GM23248 (cell line): ENCODE results near the gene ILK. TPM values are rescaled to one million over a fixed set of nuclear protein-coding genes. Genes with fewer than 3 reads are reported as not detected.

ENCODE experiments used
- DNase-seq: peaks from one replicate; pipeline ENCODE4 v3.0.0-alpha.2; 2015
- H2AFZ ChIP-seq: fragments of 200-600 bp; sonication (generic); 2 replicates; pipeline ENCODE4 v1.6.1; 2016; ENCODE audit warnings: antibody characterized with exemption
- H3F3A ChIP-seq: fragments of 200-600 bp; sonication (generic); 2 replicates; pipeline ENCODE4 v1.6.1; 2016; ENCODE audit warnings: mild to moderate bottlenecking, antibody characterized with exemption, mixed run types; ENCODE audit not compliant: insufficient read depth
- H3K27ac ChIP-seq: fragments of 200-600 bp; sonication (generic); 2 replicates; pipeline ENCODE4 v1.5.1; 2016; ENCODE audit warnings: mild to moderate bottlenecking
- H3K27me3 ChIP-seq: fragments of 200-600 bp; sonication (generic); replicated peaks from 2 replicates; pipeline ENCODE4 v1.6.1; 2016; ENCODE audit warnings: mild to moderate bottlenecking; ENCODE audit not compliant: insufficient read depth
- H3K36me3 ChIP-seq: fragments of 200-600 bp; sonication (generic); 2 replicates; pipeline ENCODE4 v1.6.1; 2016; ENCODE audit warnings: low read depth, mild to moderate bottlenecking
- H3K4me1 ChIP-seq: fragments of 200-600 bp; sonication (generic); 2 replicates; pipeline ENCODE4 v1.6.1; 2016; ENCODE audit warnings: mild to moderate bottlenecking; ENCODE audit not compliant: insufficient read depth
- H3K4me2 ChIP-seq: fragments of 200-600 bp; sonication (generic); one replicate; pipeline ENCODE4 v1.6.1; 2016; ENCODE audit warnings: mild to moderate bottlenecking; ENCODE audit not compliant: unreplicated experiment
- H3K4me3 ChIP-seq: fragments of 200-600 bp; sonication (generic); 2 replicates; pipeline ENCODE4 v1.5.1; 2016; ENCODE audit warnings: mild to moderate bottlenecking
- H3K79me2 ChIP-seq: fragments of 200-600 bp; sonication (generic); 2 replicates; pipeline ENCODE4 v1.6.1; 2016; ENCODE audit warnings: mild to moderate bottlenecking; ENCODE audit not compliant: insufficient read depth
- H3K9ac ChIP-seq: fragments of 200-600 bp; sonication (generic); 2 replicates; pipeline ENCODE4 v1.6.1; 2016; ENCODE audit warnings: mild to moderate bottlenecking
- H3K9me2 ChIP-seq: fragments of 200-600 bp; sonication (generic); 2 replicates; pipeline ENCODE4 v1.6.1; 2016; ENCODE audit warnings: mixed run types, mild to moderate bottlenecking, moderate library complexity; ENCODE audit not compliant: insufficient read depth
- H3K9me3 ChIP-seq: fragments of 200-600 bp; sonication (generic); one replicate; pipeline ENCODE4 v1.6.1; 2017; ENCODE audit warnings: low read depth
- H4K20me1 ChIP-seq: fragments of 200-600 bp; sonication (generic); 2 replicates; pipeline ENCODE4 v1.6.0; 2016; ENCODE audit not compliant: insufficient read depth
- EZH2 ChIP-seq: fragments of 200-600 bp; sonication (generic); IDR thresholded peaks from 2 replicates; pipeline ENCODE4 v1.6.1; 2018; ENCODE audit warnings: antibody characterized with exemption, mild to moderate bottlenecking; ENCODE audit not compliant: insufficient read depth, poor library complexity, severe bottlenecking
- EZH2phosphoT487 ChIP-seq: fragments of 200-600 bp; sonication (generic); IDR thresholded peaks from 2 replicates; pipeline ENCODE4 v1.6.1; 2018; ENCODE audit warnings: antibody characterized with exemption, moderate library complexity, mild to moderate bottlenecking, low read depth; ENCODE audit not compliant: insufficient read depth
- WGBS, 2 experiments: methylation state at CpG; one replicate each; pipeline ENCODE4 v1.1.6; 2015 to 2017; ENCODE audit warnings: low lambda C conversion rate in 2 of 2, low coverage in 1 of 2; ENCODE audit errors: missing lambda C conversion rate in 2 of 2; 5-methylcytosine and 5-hydroxymethylcytosine counted together
- in situ Hi-C: fragments of 300-500 bp; cut with MboI; formaldehyde crosslinking; loops from 2 replicates; pipeline ENCODE4 v1.15.0; 2020
- polyA plus RNA-seq: library from polyadenylated mRNA; unstranded; fragments of >200 nt; fragmentation: Nextera tagmentation; extraction: Ambion mirVana; gene quantifications from 2 replicates; pipeline ENCODE4 v1.2.1, GENCODE V29; 2016
- total RNA-seq: library from RNA; depleted of rRNA; stranded (reverse); fragments of >200 nt; shearing (Covaris generic); gene quantifications from 2 replicates; pipeline ENCODE4 v1.2.3, GENCODE V29; 2014

The ILK gene
- total and polyA plus RNA-seq, 2 experiments from 2014 or later: 242 to 256 TPM

- 66 to 73% methylated on average over 8 of the region's 8 CpGs for WGBS, 2 experiments
- Histone ChIP-seq H3K27ac (no peak overlapping the region), H4K20me1 (no peaks in the 10 kb centered on the region), H3F3A (peaks cover 76% of the 10 kb centered on the region), H3K36me3 (peaks cover 32% of the 10 kb centered on the region), H3K9ac (no peak overlapping the region), H3K27me3 (no peaks in the 10 kb centered on the region), H3K9me3 (no peaks in the 10 kb centered on the region), H3K4me1 (peaks cover 45% of the 10 kb centered on the region), H3K9me2 (no peaks in the 10 kb centered on the region), H3K4me2 (no peak overlapping the region), H3K79me2 (peaks cover 70% of the 10 kb centered on the region), H3K4me3 (no peak overlapping the region), H2AFZ (no peak overlapping the region)
- TF ChIP-seq EZH2phosphoT487 (no peak), EZH2 (no peak)
- no peak for DNase-seq
- in situ Hi-C loops: no loop called here
Measured at GRCh38 chr11:6609502-6610015, 6.0 kb downstream of the ILK start.

- in situ Hi-C loops: no loop called here
Measured at GRCh38 chr11:6610591-6610990, 7.0 kb downstream of the ILK start.

GRCh38 chr11:6611092-6611962, 7.8 kb downstream of the ILK start:
- Histone ChIP-seq H3K36me3 (peaks cover 32% of the 10 kb centered on the region), H3F3A (peaks cover 59% of the 10 kb centered on the region), H3K4me1 (peaks cover 31% of the 10 kb centered on the region), H3K27ac (peak overlapping the region; percentile 88), H3K9me3 (no peaks in the 10 kb centered on the region), H2AFZ (no peak overlapping the region), H3K4me3 (peak overlapping the region; percentile 74), H3K79me2 (peaks cover 52% of the 10 kb centered on the region), H3K4me2 (peak overlapping the region; percentile 82), H4K20me1 (no peaks in the 10 kb centered on the region), H3K9ac (peak overlapping the region; percentile 80), H3K9me2 (no peaks in the 10 kb centered on the region), H3K27me3 (no peaks in the 10 kb centered on the region)
- in situ Hi-C loops: no loop called here
- WGBS, 2 experiments: 13 to 15% methylated on average over 29 to 31 of the region's 39 CpGs
- DNase-seq: peak; percentile 58
- no peak for TF ChIP-seq EZH2phosphoT487
- TF ChIP-seq EZH2: no peak

More at GRCh38 chr11:6610591-6610990, 7.0 kb downstream of the ILK start:
- no peak overlapping the region for H2AFZ ChIP-seq
- H3K36me3 ChIP-seq: peaks cover 32% of the 10 kb centered on the region
- WGBS, 2 experiments: 64 to 67% methylated on average over 6 of the region's 6 CpGs
- peak overlapping the region; percentile 82 for H3K4me2 ChIP-seq
- H3K9me2 ChIP-seq: no peaks in the 10 kb centered on the region
- no peaks in the 10 kb centered on the region for H4K20me1 ChIP-seq
- H3K4me1 ChIP-seq: peaks cover 38% of the 10 kb centered on the region
- H3K9ac ChIP-seq: peak overlapping the region; percentile 80
- H3K27ac ChIP-seq: peak overlapping the region; percentile 88; the same call in 1 of the 2 replicates
- H3K27me3 ChIP-seq: no peaks in the 10 kb centered on the region
- H3K79me2 ChIP-seq: peaks cover 59% of the 10 kb centered on the region
- peaks cover 66% of the 10 kb centered on the region for H3F3A ChIP-seq
- H3K4me3 ChIP-seq: peak overlapping the region; percentile 74
- TF ChIP-seq EZH2phosphoT487 (no peak), EZH2 (no peak)
- H3K9me3 ChIP-seq: no peaks in the 10 kb centered on the region
- no peak for DNase-seq

- H3K79me2 ChIP-seq: peaks cover 51% of the 10 kb centered on the region
- peaks cover 26% of the 10 kb centered on the region for H3K4me1 ChIP-seq
- H4K20me1 ChIP-seq: no peaks in the 10 kb centered on the region
- no peak overlapping the region for H2AFZ ChIP-seq
- no peak for DNase-seq
- peaks cover 55% of the 10 kb centered on the region for H3F3A ChIP-seq
- H3K36me3 ChIP-seq: peaks cover 32% of the 10 kb centered on the region
- H3K9ac ChIP-seq: peak overlapping the region; percentile 80
- in situ Hi-C loops: no loop called here
- H3K4me2 ChIP-seq: peak overlapping the region; percentile 82
- H3K27me3 ChIP-seq: no peaks in the 10 kb centered on the region
- WGBS, 2 experiments: 0% methylated on average over 9 to 22 of the region's 36 CpGs
- no peak for TF ChIP-seq EZH2phosphoT487
- TF ChIP-seq EZH2: no peak
- peak overlapping the region; percentile 74 for H3K4me3 ChIP-seq
- H3K9me3 ChIP-seq: no peaks in the 10 kb centered on the region
- H3K27ac ChIP-seq: peak overlapping the region; percentile 88
- H3K9me2 ChIP-seq: no peaks in the 10 kb centered on the region
Measured at GRCh38 chr11:6611963-6612212, 8.3 kb downstream of the ILK start.
